ENCODE results near the gene PITRM1. TPM values are rescaled to one million over a fixed set of nuclear protein-coding genes. Genes with fewer than 3 reads are reported as not detected.

Gene PITRM1
- total RNA-seq, 1 experiment from 2014 or later: 70.4 TPM

DNA sequence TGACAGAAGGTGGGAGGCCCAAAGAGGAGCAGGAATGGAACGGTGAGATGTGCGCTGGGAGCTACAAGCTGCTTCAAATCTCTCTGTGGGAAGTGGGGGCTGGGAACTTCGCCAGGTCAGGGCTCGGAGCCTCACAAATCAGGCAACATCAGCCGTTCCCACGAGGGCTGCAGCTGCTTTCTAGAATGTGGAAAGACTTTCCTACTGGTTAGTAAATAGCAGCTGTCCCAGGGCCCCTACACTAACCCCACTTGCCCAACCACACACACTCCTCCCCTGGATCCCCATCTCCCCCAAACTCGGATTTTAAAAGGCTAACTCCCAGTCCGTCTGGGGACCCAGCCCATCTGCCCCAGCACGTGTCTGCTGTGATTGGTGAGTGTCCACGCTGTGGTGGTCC is 40.6 kb upstream of the PITRM1 start:
- no TSS peak for BruUV-seq (replicated peaks)

DNA sequence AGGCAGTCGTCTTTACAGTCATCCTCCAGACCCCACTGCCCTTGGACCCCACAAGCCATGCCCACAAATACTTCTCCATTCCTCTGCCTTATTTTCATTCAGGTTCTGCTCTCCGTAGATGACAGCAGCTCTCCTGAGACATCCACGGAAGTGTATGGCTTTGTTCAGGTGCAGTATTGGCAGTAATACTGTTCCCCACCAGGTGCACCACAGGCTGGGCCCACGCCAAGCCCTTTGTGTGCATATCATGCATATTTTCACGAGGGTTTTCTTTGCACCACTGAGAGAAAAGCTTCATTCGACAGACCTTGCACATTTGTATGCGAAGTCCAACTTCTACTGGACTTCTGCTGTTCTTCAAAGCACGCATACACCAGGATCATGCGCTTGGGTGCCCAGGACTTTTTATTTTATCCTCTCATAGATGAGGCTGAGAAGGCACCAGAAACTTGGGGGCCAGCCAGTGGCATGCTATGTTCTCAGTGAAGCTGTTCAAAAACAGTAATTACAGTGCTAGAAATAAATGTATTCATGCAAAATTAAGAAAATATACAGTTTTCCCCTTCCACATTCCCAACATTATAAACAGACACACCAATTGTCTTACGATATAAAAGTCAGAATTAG is 37.8 kb upstream of the PITRM1 start:
- TF ChIP-seq, protein P1, sequence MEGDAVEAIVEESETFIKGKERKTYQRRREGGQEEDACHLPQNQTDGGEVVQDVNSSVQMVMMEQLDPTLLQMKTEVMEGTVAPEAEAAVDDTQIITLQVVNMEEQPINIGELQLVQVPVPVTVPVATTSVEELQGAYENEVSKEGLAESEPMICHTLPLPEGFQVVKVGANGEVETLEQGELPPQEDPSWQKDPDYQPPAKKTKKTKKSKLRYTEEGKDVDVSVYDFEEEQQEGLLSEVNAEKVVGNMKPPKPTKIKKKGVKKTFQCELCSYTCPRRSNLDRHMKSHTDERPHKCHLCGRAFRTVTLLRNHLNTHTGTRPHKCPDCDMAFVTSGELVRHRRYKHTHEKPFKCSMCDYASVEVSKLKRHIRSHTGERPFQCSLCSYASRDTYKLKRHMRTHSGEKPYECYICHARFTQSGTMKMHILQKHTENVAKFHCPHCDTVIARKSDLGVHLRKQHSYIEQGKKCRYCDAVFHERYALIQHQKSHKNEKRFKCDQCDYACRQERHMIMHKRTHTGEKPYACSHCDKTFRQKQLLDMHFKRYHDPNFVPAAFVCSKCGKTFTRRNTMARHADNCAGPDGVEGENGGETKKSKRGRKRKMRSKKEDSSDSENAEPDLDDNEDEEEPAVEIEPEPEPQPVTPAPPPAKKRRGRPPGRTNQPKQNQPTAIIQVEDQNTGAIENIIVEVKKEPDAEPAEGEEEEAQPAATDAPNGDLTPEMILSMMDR (IDR thresholded peaks at IDR 0.05; ENCODE audit: unreplicated experiment): no peak
- intact Hi-C loops (cut with micrococcal nuclease; ENCODE audit: unreplicated experiment): no loop called here
- CTCF ChIA-PET: no interaction called here
- no peak overlapping the region for H3K27ac Mint-ChIP-seq (ENCODE audit: unreplicated experiment)
- BruUV-seq (replicated peaks): no TSS peak
- H3K27me3 Mint-ChIP-seq (ENCODE audit: unreplicated experiment): peaks cover 32% of the 10 kb centered on the region
- no peaks in the 10 kb centered on the region for H3K4me1 Mint-ChIP-seq (ENCODE audit: low read depth, unreplicated experiment)
- H3K9me3 Mint-ChIP-seq (ENCODE audit: low read depth, unreplicated experiment): peaks cover 2% of the 10 kb centered on the region
- no peaks in the 10 kb centered on the region for H3K36me3 Mint-ChIP-seq (ENCODE audit: insufficient read depth, unreplicated experiment)
- H3K4me3 Mint-ChIP-seq (ENCODE audit: low read depth, unreplicated experiment): no peak overlapping the region
- no peak for DNase-seq

More for the DNA sequence above, 40.6 kb upstream of the PITRM1 start:
- H3K9me3 Mint-ChIP-seq (ENCODE audit: low read depth, unreplicated experiment): peaks cover 2% of the 10 kb centered on the region
- CTCF ChIA-PET: no interaction called here
- H3K36me3 Mint-ChIP-seq (ENCODE audit: insufficient read depth, unreplicated experiment): no peaks in the 10 kb centered on the region
- H3K27me3 Mint-ChIP-seq (ENCODE audit: unreplicated experiment): peaks cover 22% of the 10 kb centered on the region
- no peak for DNase-seq
- H3K4me1 Mint-ChIP-seq (ENCODE audit: low read depth, unreplicated experiment): no peaks in the 10 kb centered on the region
- no peak overlapping the region for H3K27ac Mint-ChIP-seq (ENCODE audit: unreplicated experiment)
- intact Hi-C loops (cut with micrococcal nuclease; ENCODE audit: unreplicated experiment): no loop called here
- H3K4me3 Mint-ChIP-seq (ENCODE audit: low read depth, unreplicated experiment): no peak overlapping the region
- TF ChIP-seq, protein P1 (IDR thresholded peaks at IDR 0.05; ENCODE audit: unreplicated experiment): no peak

DNA sequence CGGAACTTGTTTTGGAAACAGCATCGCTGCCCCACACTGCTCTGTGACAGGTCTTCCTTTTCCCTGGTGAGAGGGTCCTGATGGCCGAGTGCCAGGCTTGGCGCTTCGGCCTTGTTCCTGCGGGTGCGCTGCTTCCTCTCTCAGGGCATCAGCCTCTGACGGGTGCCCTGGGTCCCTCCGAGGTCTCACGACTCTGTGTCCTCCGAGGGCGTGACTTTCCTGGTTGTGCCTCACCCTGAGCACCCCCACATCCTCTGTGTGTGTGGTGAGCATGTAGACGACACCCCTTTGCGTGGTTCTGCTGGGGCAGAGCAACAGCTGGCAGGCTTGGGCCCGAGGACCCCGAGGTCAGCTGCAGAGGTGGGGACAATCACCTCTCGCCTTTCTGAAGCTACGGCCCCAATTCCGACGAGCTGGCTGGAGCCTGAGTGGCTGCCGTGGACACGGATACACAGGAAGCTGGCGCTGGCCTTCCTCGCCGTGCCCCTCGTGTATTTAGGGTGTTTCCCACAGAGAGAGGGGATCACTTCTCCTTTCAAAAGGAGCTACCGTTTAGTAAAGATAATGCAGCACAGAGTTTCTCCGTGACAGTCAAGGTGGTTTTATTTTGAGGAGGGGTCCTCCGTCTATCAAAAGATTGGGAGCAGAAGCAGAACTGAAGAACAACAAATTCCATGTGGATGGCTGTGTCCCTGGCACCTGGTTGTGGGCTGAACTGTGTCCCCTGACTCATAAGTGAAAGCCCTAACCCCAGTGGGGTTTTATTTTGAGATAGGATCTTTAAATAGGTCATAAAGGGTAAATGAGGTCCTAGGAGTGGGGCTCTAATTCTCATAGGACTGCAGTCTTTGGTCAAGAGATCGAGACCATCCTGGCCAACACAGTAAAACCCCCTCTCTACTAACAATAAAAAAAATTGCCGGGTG is 36.2 kb upstream of the PITRM1 start:
- CTCF ChIA-PET: no interaction called here
- intact Hi-C loops (cut with micrococcal nuclease; ENCODE audit: unreplicated experiment): no loop called here
- no peak for DNase-seq
- BruUV-seq (replicated peaks): no TSS peak
- Mint-ChIP-seq H3K9me3 (ENCODE audit: low read depth, unreplicated experiment) (peaks cover 2% of the 10 kb centered on the region), H3K4me1 (ENCODE audit: low read depth, unreplicated experiment) (no peaks in the 10 kb centered on the region), H3K27ac (ENCODE audit: unreplicated experiment) (no peak overlapping the region), H3K36me3 (ENCODE audit: insufficient read depth, unreplicated experiment) (no peaks in the 10 kb centered on the region), H3K4me3 (ENCODE audit: low read depth, unreplicated experiment) (no peak overlapping the region), H3K27me3 (ENCODE audit: unreplicated experiment) (peaks cover 32% of the 10 kb centered on the region)
- TF ChIP-seq, protein P1 (IDR thresholded peaks at IDR 0.05; ENCODE audit: unreplicated experiment): no peak

DNA sequence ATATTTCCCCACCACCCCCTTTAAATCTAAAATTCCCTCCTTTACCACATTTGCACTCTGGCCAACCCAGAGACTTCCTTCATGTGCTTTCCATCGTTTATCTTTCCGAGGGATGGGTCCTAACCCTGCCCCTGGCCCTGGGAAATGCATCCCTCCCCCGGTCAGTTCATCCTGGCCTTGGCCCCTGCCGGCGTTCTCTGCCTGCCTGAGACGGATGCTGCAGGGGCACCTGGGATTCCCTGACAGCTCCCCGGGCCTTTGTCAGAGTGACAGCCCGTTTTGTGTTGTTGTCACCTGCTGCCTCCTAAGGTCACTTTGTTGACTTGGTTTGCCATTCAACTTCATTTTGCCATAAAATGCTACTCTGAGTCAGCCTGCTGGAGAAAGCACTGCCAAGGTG is 34.8 kb upstream of the PITRM1 start:
- no TSS peak for BruUV-seq (replicated peaks)
- no peaks in the 10 kb centered on the region for H3K36me3 Mint-ChIP-seq (ENCODE audit: insufficient read depth, unreplicated experiment)
- TF ChIP-seq, protein P1 (IDR thresholded peaks at IDR 0.05; ENCODE audit: unreplicated experiment): no peak
- no peak overlapping the region for H3K4me3 Mint-ChIP-seq (ENCODE audit: low read depth, unreplicated experiment)
- H3K27ac Mint-ChIP-seq (ENCODE audit: unreplicated experiment): no peak overlapping the region
- CTCF ChIA-PET: no interaction called here
- H3K27me3 Mint-ChIP-seq (ENCODE audit: unreplicated experiment): peaks cover 32% of the 10 kb centered on the region
- no peak for DNase-seq
- H3K9me3 Mint-ChIP-seq (ENCODE audit: low read depth, unreplicated experiment): peaks cover 2% of the 10 kb centered on the region
- H3K4me1 Mint-ChIP-seq (ENCODE audit: low read depth, unreplicated experiment): no peaks in the 10 kb centered on the region
- intact Hi-C loops (cut with micrococcal nuclease; ENCODE audit: unreplicated experiment): no loop called here

All from Calu3 (cell line).